ENCODE measurements around the gene FLT3. TPM values are rescaled to one million over a fixed set of nuclear protein-coding genes. Genes with fewer than 3 reads are reported as not detected.
"Not testable (repeated sequence)": the region's sequence is repeated elsewhere in the genome, so short reads cannot be mapped to it uniquely, and the experiment has no call there.

Gene FLT3
- total and polyA plus RNA-seq, 2 of the 13 experiments (the other 11 are each of a cell fraction or from before 2014, with no cell fraction given), result not detected

DNA sequence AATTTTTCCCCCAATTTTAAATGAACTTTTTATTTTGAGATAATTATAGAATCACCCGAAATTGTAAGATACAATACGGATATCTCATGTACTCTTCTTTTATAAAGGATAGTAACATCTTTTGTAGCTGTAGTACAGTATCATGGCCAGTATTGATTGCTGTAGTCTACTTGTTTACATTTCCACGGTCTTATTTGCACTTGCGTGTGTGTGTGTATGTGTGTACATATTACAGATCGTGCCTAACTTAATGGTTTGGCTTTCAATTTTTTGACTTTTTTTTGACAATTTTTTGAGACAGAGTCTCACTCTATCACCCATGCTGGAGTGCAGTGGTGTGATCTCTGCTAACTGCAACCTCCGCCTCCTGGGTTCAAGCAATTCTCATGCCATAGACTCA is 44.7 kb upstream of the FLT3 start (continued):
- TF ChIP-seq SOX13 (IDR thresholded peaks at IDR 0.05) (no peak), SOX13 (CRISPR knock-in tag; conservative IDR thresholded peaks at IDR 0.05 in 1 of 2, IDR thresholded peaks at IDR 0.05 in 1 of 2) (peak in 1 of 2 experiments; percentile 54; a peak in 2 of 4 replicates), TBX3 (IDR thresholded peaks at IDR 0.05; ENCODE audit: borderline replicate concordance) (peak; percentile 80; the same call in 1 of the 2 replicates), CTCF (CRISPR knock-in tag; IDR thresholded peaks at IDR 0.05) (no peak), FOXP1 (IDR thresholded peaks at IDR 0.05) (peak; percentile 84; the same call in 1 of the 2 replicates), FOXP1 (CRISPR knock-in tag; IDR thresholded peaks at IDR 0.05) (peak; percentile 93)

GRCh38 chr13:28141542-28141941 is 41.2 kb upstream of the FLT3 start:
- peaks cover 54% of the 10 kb centered on the region for H4K20me1 ChIP-seq (ENCODE audit: insufficient read depth, low read length)
- H3K4me1 ChIP-seq (ENCODE audit: insufficient read depth, low read length), result peaks cover 51% of the 10 kb centered on the region
- FAIRE-seq; H3K4me2 ChIP-seq (ENCODE audit: low read depth, low read length); BruUV-seq (replicated peaks); CTCF ChIA-PET (ENCODE audit: low intra/inter-chr PET ratio, low total read pairs); H3K36me3 ChIP-seq (replicated peaks in 1 of 2; ENCODE audit: control insufficient read depth in 1 of 2, insufficient read depth in 2 of 2, low read length in 2 of 2); H3K9me3 ChIP-seq (ENCODE audit: low read length); H3K27me3 ChIP-seq (ENCODE audit: control insufficient read depth in 1 of 2, insufficient read depth in 2 of 2, low read length in 2 of 2); POLR2A ChIA-PET; H3K4me3 ChIP-seq (replicated peaks in 1 of 3; ENCODE audit: insufficient read depth in 1 of 3, low read depth in 2 of 3, low read length in 3 of 3); in situ Hi-C loops (cut with HindIII; ENCODE audit: extremely low pct_ligation_motif_present, low pct_unique_long_range_greater_than_20kb); H2AFZ ChIP-seq (ENCODE audit: low read length); DNase-seq (ENCODE audit: low spot score); H3K9ac ChIP-seq (ENCODE audit: insufficient read depth, low read depth, low read length); ATAC-seq; H3K27ac ChIP-seq (ENCODE audit: extremely low read length, insufficient read depth, low read length): not testable (repeated sequence)
- 91% methylated on average over 10 of the region's 10 CpGs for WGBS (ENCODE audit: low lambda C conversion rate)
- H3K79me2 ChIP-seq (ENCODE audit: insufficient read depth, low read length), result peaks cover 75% of the 10 kb centered on the region
- intact Hi-C loops (cut with micrococcal nuclease; ENCODE audit: unreplicated experiment), result loop anchor here (5.0 kb wide), 1 partner anchor 36 kb away; no protein-coding TSS in a partner anchor
